GM12878 (cell line): ENCODE results near the gene MYOZ1.
"Not testable (repeated sequence)": the region's sequence is repeated elsewhere in the genome, so short reads cannot be mapped to it uniquely, and the experiment has no call there.

Experiments
- CTCF ChIP-seq, 3 experiments: IDR thresholded peaks in 2 of 3; conservative IDR thresholded peaks in 1 of 3; 2 replicates each; pipeline ENCODE4 v1.5.1; 2011; ENCODE audit warnings: low read depth in 3 of 3, low read length in 3 of 3, mild to moderate bottlenecking in 3 of 3, control low read depth in 2 of 3, moderate library complexity in 2 of 3, inconsistent platforms in 1 of 3, mixed read lengths in 1 of 3; ENCODE audit not compliant: control insufficient read depth in 2 of 3, insufficient read depth in 1 of 3; ENCODE audit errors: extremely low read depth in 1 of 3
- EZH2 ChIP-seq: IDR thresholded peaks from 2 replicates; pipeline ENCODE4 v1.6.1; 2012; ENCODE audit warnings: low read depth, mild to moderate bottlenecking, control low read depth, inconsistent platforms, low read length, borderline replicate concordance; ENCODE audit not compliant: control insufficient read depth
- FOS ChIP-seq: IDR thresholded peaks from 3 replicates; pipeline ENCODE4 v1.6.1; 2011; ENCODE audit warnings: borderline replicate concordance; ENCODE audit not compliant: insufficient read length; ENCODE audit errors: extremely low read depth
- JUND ChIP-seq: IDR thresholded peaks from 2 replicates; pipeline ENCODE4 v1.6.1; 2012; ENCODE audit warnings: low read depth, mild to moderate bottlenecking, low read length, improper control_type of control experiment, moderate library complexity
- MTA3 ChIP-seq: IDR thresholded peaks from 2 replicates; pipeline ENCODE4 v1.6.1; 2012; ENCODE audit warnings: low read length, inconsistent platforms, borderline replicate concordance
- RFX5 ChIP-seq: IDR thresholded peaks from 2 replicates; pipeline ENCODE4 v1.6.1; 2011; ENCODE audit warnings: low read depth, low read length, improper control_type of control experiment

DNA sequence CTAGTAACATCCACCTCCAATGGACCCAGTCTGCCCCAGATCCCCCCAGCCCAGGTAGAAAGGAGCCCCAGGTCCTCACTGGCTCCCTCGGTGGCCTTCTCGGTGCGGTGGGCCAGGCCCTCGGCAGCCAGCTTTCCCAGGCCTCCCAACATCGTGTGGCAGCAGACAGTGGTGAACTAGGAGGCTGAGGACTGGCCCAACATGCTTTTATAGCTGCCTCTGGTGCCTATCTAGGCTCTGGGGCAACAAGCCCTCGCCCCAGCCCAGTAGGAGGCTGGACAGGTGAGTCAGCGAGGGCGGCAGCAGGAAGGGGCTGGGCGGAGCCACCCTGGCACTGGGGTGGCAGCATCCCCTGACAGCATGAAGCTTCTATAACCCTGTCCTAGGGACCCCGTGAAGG, 22.3 kb upstream of the MYOZ1 start:
- TF ChIP-seq RFX5; FOS; CTCF (IDR thresholded peaks at IDR 0.05 in 2 of 3, conservative IDR thresholded peaks at IDR 0.05 in 1 of 3; ENCODE audit: control insufficient read depth in 2 of 3, extremely low read depth in 1 of 3, insufficient read depth in 1 of 3, low read depth in 3 of 3, low read length in 3 of 3); EZH2; MTA3; JUND: not testable (repeated sequence)
